ENCODE measurements around the gene KCNH8. TPM values are rescaled to one million over a fixed set of nuclear protein-coding genes. Genes with fewer than 3 reads are reported as not detected.

The KCNH8 gene
- polyA plus RNA-seq, 3 donors, result 0.03 TPM; not detected in 2

GRCh38 chr3:19114461-19114860 lies 33.8 kb upstream of the KCNH8 start:
- Histone ChIP-seq H3K4me3 (replicated peaks in 1 of 3; ENCODE audit: low read depth in 2 of 3, low read length in 3 of 3) (no peak overlapping the region), H3K9me3 (replicated peaks in 1 of 2; ENCODE audit: control insufficient read depth in 1 of 2, insufficient read depth in 1 of 2, low read length in 2 of 2) (peaks cover 0 to 14% of the 10 kb centered on the region in 2 donors), H3K9ac (ENCODE audit: insufficient read depth, low read length, poor library complexity, severe bottlenecking) (no peak overlapping the region), H4K20me1 (ENCODE audit: insufficient read depth, low read length) (no peaks in the 10 kb centered on the region), H3K4me2 (replicated peaks; ENCODE audit: extremely low read depth, low read length, poor library complexity, severe bottlenecking) (no peak overlapping the region), H3K27me3 (ENCODE audit: control insufficient read depth in 2 of 2, insufficient read depth in 2 of 2, low read length in 2 of 2) (no peaks in the 10 kb centered on the region), H2AFZ (ENCODE audit: insufficient read depth, low read depth, low read length, poor library complexity, severe bottlenecking) (no peak overlapping the region), H3K79me2 (ENCODE audit: insufficient read depth, low read length) (no peaks in the 10 kb centered on the region), H3K4me1 (ENCODE audit: control insufficient read depth in 1 of 2, insufficient read depth in 2 of 2, low read length in 2 of 2) (no peaks in the 10 kb centered on the region), H3K27ac (ENCODE audit: low read depth in 1 of 2, low read length in 2 of 2) (no peak overlapping the region), H3K36me3 (replicated peaks in 1 of 2; ENCODE audit: control insufficient read depth in 1 of 2, insufficient read depth in 2 of 2, low read length in 2 of 2) (no peaks in the 10 kb centered on the region)
- TF ChIP-seq CTCF (IDR thresholded peaks at IDR 0.05), result no peak
- H3K9me3 Mint-ChIP-seq, result peaks cover 2 to 13% (median 9%) of the 10 kb centered on the region in 7 donors
- no peaks in the 10 kb centered on the region for H3K4me1 Mint-ChIP-seq
- no peaks in the 10 kb centered on the region for H3K27me3 Mint-ChIP-seq (ENCODE audit: low read depth in 3 of 3)
- intact Hi-C loops (cut with micrococcal nuclease), result no loop called here
- WGBS (ENCODE audit: insufficient coverage), result no CpG with 5 or more reads among the region's 1 CpG
- DNase-seq, result no peak
- no peak overlapping the region for H3K27ac Mint-ChIP-seq
- H3K36me3 Mint-ChIP-seq, result no peaks in the 10 kb centered on the region
- H3K4me3 Mint-ChIP-seq, result no peak overlapping the region

GRCh38 chr3:19116239-19116638 lies 32.1 kb upstream of the KCNH8 start:
- no CpG with 5 or more reads among the region's 2 CpGs for WGBS (ENCODE audit: insufficient coverage)
- Histone ChIP-seq H3K9ac (ENCODE audit: insufficient read depth, low read length, poor library complexity, severe bottlenecking) (no peak overlapping the region), H3K4me2 (replicated peaks; ENCODE audit: extremely low read depth, low read length, poor library complexity, severe bottlenecking) (no peak overlapping the region), H3K4me3 (replicated peaks in 1 of 3; ENCODE audit: low read depth in 2 of 3, low read length in 3 of 3) (no peak overlapping the region), H3K4me1 (ENCODE audit: control insufficient read depth in 1 of 2, insufficient read depth in 2 of 2, low read length in 2 of 2) (no peaks in the 10 kb centered on the region), H4K20me1 (ENCODE audit: insufficient read depth, low read length) (no peaks in the 10 kb centered on the region), H2AFZ (ENCODE audit: insufficient read depth, low read depth, low read length, poor library complexity, severe bottlenecking) (no peak overlapping the region), H3K9me3 (replicated peaks in 1 of 2; ENCODE audit: control insufficient read depth in 1 of 2, insufficient read depth in 1 of 2, low read length in 2 of 2) (peaks cover 0 to 14% of the 10 kb centered on the region in 2 donors), H3K27me3 (ENCODE audit: control insufficient read depth in 2 of 2, insufficient read depth in 2 of 2, low read length in 2 of 2) (no peaks in the 10 kb centered on the region), H3K79me2 (ENCODE audit: insufficient read depth, low read length) (no peaks in the 10 kb centered on the region), H3K27ac (ENCODE audit: low read depth in 1 of 2, low read length in 2 of 2) (no peak overlapping the region), H3K36me3 (replicated peaks in 1 of 2; ENCODE audit: control insufficient read depth in 1 of 2, insufficient read depth in 2 of 2, low read length in 2 of 2) (no peaks in the 10 kb centered on the region)
- Mint-ChIP-seq H3K9me3 (peaks cover 2 to 20% (median 9%) of the 10 kb centered on the region in 7 donors), H3K27me3 (ENCODE audit: low read depth in 3 of 3) (no peaks in the 10 kb centered on the region), H3K36me3 (no peaks in the 10 kb centered on the region), H3K4me1 (no peaks in the 10 kb centered on the region), H3K27ac (no peak overlapping the region), H3K4me3 (no peak overlapping the region)
- no peak for DNase-seq
- no peak for TF ChIP-seq CTCF (IDR thresholded peaks at IDR 0.05)
- intact Hi-C loops (cut with micrococcal nuclease), result no loop called here
